Ovary (tissue), 9 donors: ENCODE measurements around the gene OR8S1. TPM values are rescaled to one million over a fixed set of nuclear protein-coding genes. Genes with fewer than 3 reads are reported as not detected.

Experiments
- DNase-seq, 5 donors: peaks; one replicate each; pipeline ENCODE4 v3.0.0-alpha.2; 2019 to 2020
- H3K27ac ChIP-seq, 2 donors: fragments of 200-600 bp; one replicate each; pipeline versions ENCODE4 v1.5.1 to v1.8.0; 2019 to 2022
- H3K27me3 ChIP-seq: fragments of 200-600 bp; one replicate; pipeline ENCODE4 v1.8.0; 2022
- H3K36me3 ChIP-seq: fragments of 200-600 bp; sonication (generic); one replicate; pipeline ENCODE4 v1.5.1; 2019
- H3K4me1 ChIP-seq: one replicate; pipeline ENCODE4 v1.8.1; 2013; ENCODE audit warnings: mild to moderate bottlenecking, moderate library complexity; ENCODE audit not compliant: insufficient read depth
- H3K4me3 ChIP-seq: fragments of 200-600 bp; sonication (generic); one replicate; pipeline ENCODE4 v1.5.1; 2017
- H3K9me3 ChIP-seq, 2 donors: fragments of 200-600 bp in 1 of 2; sonication (generic) in 1 of 2; one replicate each; pipeline versions ENCODE4 v1.5.1 to v1.8.1; 2013 to 2019; ENCODE audit warnings: mild to moderate bottlenecking in 1 of 2, moderate library complexity in 1 of 2
- EP300 ChIP-seq: sonication (generic); formaldehyde crosslinking; IDR thresholded peaks from one replicate; pipeline ENCODE4 v1.6.1; 2017; ENCODE audit warnings: antibody characterized with exemption
- POLR2A ChIP-seq: fragments of 450-650 bp; IDR thresholded peaks from one replicate; pipeline ENCODE4 v1.6.1; 2017; ENCODE audit warnings: antibody characterized with exemption, mild to moderate bottlenecking, moderate library complexity
- WGBS, 3 donors: extraction: QIAGEN DNeasy Blood & Tissue Kit in 1 of 3; methylation state at CpG; one replicate each; pipeline versions ENCODE4 v1.1.5 to v1.1.7; 2013 to 2017; 5-methylcytosine and 5-hydroxymethylcytosine counted together
- intact Hi-C, 4 donors: fragments of 100-400 bp; cut with DNase I; formaldehyde crosslinking; loops; one replicate each; pipeline versions ENCODE4 v1.11.0 to v1.15.1; 2022 to 2023
- polyA plus RNA-seq, 2 donors: library from polyadenylated mRNA; stranded (reverse); fragments of 200-250 nt in 1 of 2; fragments of 350-450 nt in 1 of 2; fragmentation: Illumina TruSeq in 1 of 2; extraction: RNeasy Lipid Tissue Mini Kit (QIAGEN cat#74804) in 1 of 2; gene quantifications; one replicate each; pipeline ENCODE4 v1.2.3, GENCODE V29; 2013 to 2014
- total RNA-seq, 7 donors: library from RNA; depleted of rRNA in 2 of 7; stranded (reverse); fragments of >200 nt in 2 of 7; fragmentation: NEBNext Ultra II Directional in 3 of 7; extraction: Animal tissue kit (Norgen Biotek cat#: 25700) in 3 of 7; gene quantifications; one replicate each; pipeline versions ENCODE4 v1.1.0 to v1.2.4, GENCODE V29; 2016 to 2023
- TF ChIP-seq, protein P1 (sequence below), 3 donors: fragments of 450-650 bp in 2 of 3; fragments of 200-600 bp in 1 of 3; IDR thresholded peaks; one replicate each; pipeline versions ENCODE4 v1.5.1 to v1.8.0; 2016 to 2022; ENCODE audit warnings: antibody characterized with exemption in 3 of 3, mild to moderate bottlenecking in 1 of 3
- donor health status: DM: no; HTN: no; CAD: no; lungs with moderate emphysema.
- donor health status: DM: no; HTN: no; CAD: no.
- donor health status: Bipolar disorder and iron deficiency.
- donor health status: DM: yes; HTN: yes; CAD: no.
- donor health status: DM: no; HTN: no; CAD: no.
- donor health status: DM: yes; HTN: yes; CAD: no.

OR8S1 gene
- total and polyA plus RNA-seq, 9 donors, result 0.63 TPM; not detected in 8

DNA sequence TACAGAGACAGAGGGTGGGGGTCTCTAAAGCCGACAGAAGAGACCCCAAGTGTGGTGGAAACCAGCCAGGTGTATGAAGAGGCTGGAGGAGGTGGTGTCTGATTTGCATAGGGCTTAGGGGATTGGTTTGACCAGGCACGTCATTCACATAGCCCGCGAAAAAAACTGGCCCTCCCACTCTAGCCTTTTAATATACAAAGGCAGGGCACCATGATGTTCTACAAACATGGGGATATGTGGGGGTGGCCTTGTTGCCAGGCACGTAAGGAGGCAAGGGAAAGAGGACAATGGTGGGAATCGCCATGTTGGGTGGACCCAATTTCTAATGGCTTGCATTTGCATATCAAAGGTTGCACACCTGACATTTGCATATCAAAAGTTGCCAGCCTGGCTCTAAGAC, 31.2 kb downstream of the OR8S1 start:
- DNase-seq, result no peak
- H3K9me3 ChIP-seq, result no peaks in the 10 kb centered on the region
- H3K36me3 ChIP-seq, result no peaks in the 10 kb centered on the region
- no peaks in the 10 kb centered on the region for H3K27me3 ChIP-seq
- 75 to 78% (median 75%) methylated on average over 6 of the region's 6 CpGs for WGBS, 3 donors
- H3K4me3 ChIP-seq, result no peak overlapping the region
- no peaks in the 10 kb centered on the region for H3K4me1 ChIP-seq
- no peak overlapping the region for H3K27ac ChIP-seq
- TF ChIP-seq POLR2A (no peak), EP300 (no peak)
- TF ChIP-seq, protein P1, sequence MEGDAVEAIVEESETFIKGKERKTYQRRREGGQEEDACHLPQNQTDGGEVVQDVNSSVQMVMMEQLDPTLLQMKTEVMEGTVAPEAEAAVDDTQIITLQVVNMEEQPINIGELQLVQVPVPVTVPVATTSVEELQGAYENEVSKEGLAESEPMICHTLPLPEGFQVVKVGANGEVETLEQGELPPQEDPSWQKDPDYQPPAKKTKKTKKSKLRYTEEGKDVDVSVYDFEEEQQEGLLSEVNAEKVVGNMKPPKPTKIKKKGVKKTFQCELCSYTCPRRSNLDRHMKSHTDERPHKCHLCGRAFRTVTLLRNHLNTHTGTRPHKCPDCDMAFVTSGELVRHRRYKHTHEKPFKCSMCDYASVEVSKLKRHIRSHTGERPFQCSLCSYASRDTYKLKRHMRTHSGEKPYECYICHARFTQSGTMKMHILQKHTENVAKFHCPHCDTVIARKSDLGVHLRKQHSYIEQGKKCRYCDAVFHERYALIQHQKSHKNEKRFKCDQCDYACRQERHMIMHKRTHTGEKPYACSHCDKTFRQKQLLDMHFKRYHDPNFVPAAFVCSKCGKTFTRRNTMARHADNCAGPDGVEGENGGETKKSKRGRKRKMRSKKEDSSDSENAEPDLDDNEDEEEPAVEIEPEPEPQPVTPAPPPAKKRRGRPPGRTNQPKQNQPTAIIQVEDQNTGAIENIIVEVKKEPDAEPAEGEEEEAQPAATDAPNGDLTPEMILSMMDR (IDR thresholded peaks at IDR 0.05), result no peak
- intact Hi-C loops, result no loop called here

DNA sequence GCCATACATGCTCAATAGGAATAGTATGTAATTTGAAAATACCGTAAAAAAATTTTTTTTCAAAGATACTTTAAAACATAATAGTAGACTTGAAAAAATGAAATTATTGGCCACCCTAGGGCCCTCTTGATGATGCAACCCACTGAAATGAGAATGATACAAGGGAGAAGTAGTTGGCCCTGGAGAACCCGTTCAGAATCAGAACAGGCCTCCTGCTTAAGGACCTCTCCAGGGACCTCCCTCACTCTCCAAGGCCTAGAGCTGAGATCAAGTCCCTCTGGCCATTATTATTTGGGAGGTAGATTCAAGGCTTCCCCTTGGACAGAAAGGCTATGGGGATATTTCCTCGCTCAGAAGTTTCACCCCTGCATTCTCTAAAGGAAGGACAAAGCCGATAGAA, 32.5 kb downstream of the OR8S1 start:
- Histone ChIP-seq H3K27me3 (no peaks in the 10 kb centered on the region), H3K4me1 (no peaks in the 10 kb centered on the region), H3K27ac (no peak overlapping the region), H3K4me3 (no peak overlapping the region), H3K36me3 (no peaks in the 10 kb centered on the region), H3K9me3 (no peaks in the 10 kb centered on the region)
- no peak for DNase-seq
- no peak for TF ChIP-seq POLR2A
- TF ChIP-seq, protein P1 (IDR thresholded peaks at IDR 0.05), result no peak
- no peak for TF ChIP-seq EP300
- WGBS, 3 donors, result 94 to 95% (median 94%) methylated on average over 4 of the region's 4 CpGs
- intact Hi-C loops, result no loop called here

DNA sequence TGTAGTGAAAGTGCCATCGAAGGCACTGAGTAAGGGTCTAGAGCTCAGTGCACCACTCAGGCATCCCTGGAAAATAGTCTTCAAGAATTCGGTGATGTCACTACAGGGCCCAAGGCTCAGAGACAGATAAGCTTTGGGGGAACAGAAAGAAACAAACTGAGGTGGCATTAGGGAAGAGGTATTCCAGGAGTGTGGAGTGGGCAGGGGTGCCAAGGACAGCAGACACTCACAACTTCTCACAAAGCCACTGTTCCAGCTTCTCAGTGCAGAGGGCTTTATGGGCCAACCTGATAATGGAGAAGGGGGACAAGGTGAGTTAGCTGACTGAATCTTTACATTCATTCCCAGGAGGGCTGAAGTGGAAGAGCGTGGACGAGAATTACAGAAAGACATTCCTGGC, 42.3 kb downstream of the OR8S1 start:
- intact Hi-C loops, result no loop called here
- H3K4me3 ChIP-seq, result no peak overlapping the region
- TF ChIP-seq EP300, result no peak
- TF ChIP-seq POLR2A, result no peak
- TF ChIP-seq, protein P1 (IDR thresholded peaks at IDR 0.05), result no peak
- H3K4me1 ChIP-seq, result no peaks in the 10 kb centered on the region
- WGBS, 3 donors, result 87 to 90% (median 88%) methylated on average over 4 of the region's 4 CpGs
- DNase-seq, result no peak
- no peaks in the 10 kb centered on the region for H3K27me3 ChIP-seq
- H3K36me3 ChIP-seq, result no peaks in the 10 kb centered on the region
- H3K27ac ChIP-seq, result no peak overlapping the region
- no peaks in the 10 kb centered on the region for H3K9me3 ChIP-seq

DNA sequence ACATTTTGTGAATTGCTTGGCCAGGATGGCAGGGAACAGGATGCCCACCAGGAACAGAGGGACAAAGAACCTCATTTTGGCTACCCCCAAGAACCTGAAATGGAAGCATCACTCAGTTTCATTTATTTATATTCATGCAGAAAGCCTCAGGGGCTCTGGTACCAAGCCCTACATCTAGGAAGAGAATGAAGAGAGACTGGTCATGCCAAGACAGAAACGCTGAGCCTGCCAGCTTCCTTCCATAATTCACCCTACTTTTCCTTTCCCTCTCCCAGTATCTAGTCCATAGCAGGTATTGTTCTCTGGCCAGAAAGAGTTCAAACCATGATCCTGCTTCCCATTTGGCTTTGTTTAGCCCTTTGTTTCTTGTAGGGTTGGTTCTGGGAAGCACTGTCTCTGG, 44.5 kb downstream of the OR8S1 start, which contains the start of gene LALBA:
LALBA (minus strand) TSS at position 101 of the 400 bp plus-strand sequence; CDS start at position 75, 26 bp downstream.
- intact Hi-C loops, result no loop called here
- H3K27ac ChIP-seq, result no peak within 1 kb of the TSS
- TF ChIP-seq, protein P1 (IDR thresholded peaks at IDR 0.05), result no peak
- TF ChIP-seq EP300 (no peak), POLR2A (no peak)
- H3K9me3 ChIP-seq, result no peaks in the 10 kb centered on the region
- no peaks in the 10 kb centered on the region for H3K36me3 ChIP-seq
- WGBS, 3 donors, result 72 to 89% (median 73%) methylated on average over 1 of the region's 1 CpG
- H3K27me3 ChIP-seq, result no peaks in the 10 kb centered on the region
- DNase-seq, result no peak
- no peak within 1 kb of the TSS for H3K4me3 ChIP-seq
- no peaks in the 10 kb centered on the region for H3K4me1 ChIP-seq
